Endothelial cell of hepatic sinusoid (primary cell): ENCODE results near the gene SLC47A2.

ENCODE experiments used
- in situ Hi-C: cut with HindIII; loops from 2 replicates; pipeline ENCODE4 v1.10.0; 2017; ENCODE audit warnings: low sequenced_read_pairs

The SLC47A2 gene

DNA sequence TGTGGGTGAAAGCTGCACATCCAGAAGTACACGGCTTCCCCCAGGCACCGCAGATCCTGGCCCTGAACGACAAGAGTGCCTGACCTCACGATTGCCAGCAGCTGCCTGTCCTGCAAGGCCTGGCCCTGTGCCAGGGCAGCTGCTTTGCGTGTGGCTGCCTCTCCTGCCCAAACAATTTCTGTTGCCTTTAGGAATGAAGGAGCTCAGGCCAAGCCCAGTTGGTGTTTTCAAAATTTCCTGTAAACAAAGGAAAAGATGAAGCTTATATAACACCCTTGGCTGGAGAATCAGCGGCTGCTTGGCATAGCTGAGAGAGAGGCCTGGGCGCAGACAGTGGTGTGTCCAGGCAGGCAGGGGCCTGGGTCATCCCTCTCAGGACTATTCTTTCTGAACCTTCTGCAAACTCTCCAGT lies 11.7 kb upstream of the SLC47A2 start:
- in situ Hi-C loops, result no loop called here

- in situ Hi-C loops, result no loop called here
Measured at GRCh38 chr17:19727501-19728078, 11.2 kb upstream of the SLC47A2 start.

- in situ Hi-C loops, result no loop called here
Measured at GRCh38 chr17:19726631-19727376, 10.4 kb upstream of the SLC47A2 start.

DNA sequence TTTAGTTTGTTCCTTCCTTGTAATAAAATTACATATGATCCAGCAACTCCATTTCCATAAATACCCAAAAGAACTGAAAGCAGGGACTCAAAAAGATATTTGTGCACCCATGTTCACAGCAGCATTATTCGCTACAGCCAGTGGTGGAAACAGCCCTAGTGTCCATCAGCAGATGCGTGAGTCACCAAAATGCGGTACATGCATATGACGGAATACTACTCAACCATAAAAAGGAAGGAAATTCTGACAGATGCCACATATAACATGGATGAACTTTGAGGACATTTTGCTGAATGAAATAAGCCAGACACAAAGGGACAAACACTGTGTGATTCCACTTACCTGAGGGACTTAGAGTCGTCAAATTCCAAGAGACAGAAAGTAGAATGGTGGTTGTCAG lies 9.1 kb upstream of the SLC47A2 start:
- in situ Hi-C loops, result no loop called here

- in situ Hi-C loops, result no loop called here
Measured at GRCh38 chr17:19724501-19725420, 8.4 kb upstream of the SLC47A2 start.

DNA sequence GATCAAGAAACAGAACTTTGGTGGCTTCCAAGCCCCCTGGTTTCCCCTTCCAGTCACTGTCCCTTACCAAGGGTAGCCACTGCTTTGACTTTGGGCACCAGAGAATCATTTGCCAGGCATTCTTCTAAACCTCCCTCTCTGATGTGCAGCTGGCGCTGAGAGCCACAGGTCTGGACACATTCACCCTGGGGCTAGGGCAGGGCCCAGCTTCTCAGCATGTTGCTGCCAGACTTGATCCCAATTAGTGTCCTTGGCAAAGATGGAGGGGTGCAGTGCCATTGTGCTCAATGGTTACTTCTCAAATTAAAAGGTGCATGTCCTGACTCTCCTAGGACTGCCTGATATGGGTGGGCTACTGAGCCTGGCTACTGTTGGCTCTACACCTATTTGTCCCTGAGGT lies 7.6 kb upstream of the SLC47A2 start:
- in situ Hi-C loops, result no loop called here

DNA sequence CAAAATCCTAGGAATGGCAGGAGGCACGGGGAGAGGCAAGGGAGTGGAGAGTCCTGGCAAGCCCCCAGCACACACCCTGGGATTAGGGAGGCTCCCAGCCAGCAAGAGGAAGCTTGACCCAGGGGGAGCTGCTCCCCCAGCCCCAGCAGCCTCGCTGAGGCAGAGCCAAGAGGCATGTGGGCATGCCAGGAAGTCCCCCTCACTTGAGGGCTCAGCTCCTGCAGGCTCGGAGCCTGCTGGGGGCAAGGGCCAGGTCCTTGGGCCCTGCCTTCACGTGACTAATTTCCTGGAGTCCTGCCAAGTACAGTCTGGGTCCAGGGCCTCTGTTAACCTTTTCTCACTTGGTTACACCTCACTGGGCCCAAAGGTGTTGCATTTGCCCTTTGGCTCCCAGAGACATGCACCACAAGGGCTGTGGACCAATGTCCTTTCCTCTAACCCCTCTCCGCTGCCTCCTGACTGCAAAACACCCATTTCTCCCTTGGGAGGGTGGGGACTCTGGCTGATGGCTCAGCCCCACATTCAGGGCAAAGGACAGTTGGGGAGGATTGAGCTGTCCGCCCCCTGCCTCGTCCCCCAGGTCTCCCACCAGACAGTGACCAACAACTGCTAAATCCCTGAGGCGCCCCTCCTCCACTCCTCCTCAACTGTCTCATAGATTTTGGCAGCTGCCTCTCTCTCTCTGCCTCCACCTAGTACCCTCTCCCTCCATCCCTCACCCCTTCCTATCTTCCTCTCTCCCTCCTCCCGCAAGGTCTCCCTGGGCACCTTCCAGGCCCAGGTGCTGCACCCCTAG lies 4.4 kb upstream of the SLC47A2 start:
- in situ Hi-C loops, result no loop called here

DNA sequence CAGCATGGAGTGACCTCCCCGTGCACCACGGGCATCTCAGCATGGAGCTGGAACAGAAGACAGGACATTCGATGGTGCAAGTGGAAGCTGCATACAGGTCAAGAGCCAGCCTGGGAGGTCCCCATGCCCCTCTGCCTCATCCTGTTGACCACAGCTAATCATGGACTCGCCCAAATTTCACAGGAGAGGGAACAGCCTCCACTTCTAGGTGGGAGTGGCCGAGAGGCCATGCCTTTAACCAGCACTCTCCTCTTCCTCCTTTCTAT lies 3.8 kb upstream of the SLC47A2 start:
- in situ Hi-C loops, result no loop called here

- in situ Hi-C loops, result no loop called here
Measured at GRCh38 chr17:19719355-19720209, 3.2 kb upstream of the SLC47A2 start.

- in situ Hi-C loops, result no loop called here
Measured at GRCh38 chr17:19718613-19719354, 2.4 kb upstream of the SLC47A2 start.

DNA sequence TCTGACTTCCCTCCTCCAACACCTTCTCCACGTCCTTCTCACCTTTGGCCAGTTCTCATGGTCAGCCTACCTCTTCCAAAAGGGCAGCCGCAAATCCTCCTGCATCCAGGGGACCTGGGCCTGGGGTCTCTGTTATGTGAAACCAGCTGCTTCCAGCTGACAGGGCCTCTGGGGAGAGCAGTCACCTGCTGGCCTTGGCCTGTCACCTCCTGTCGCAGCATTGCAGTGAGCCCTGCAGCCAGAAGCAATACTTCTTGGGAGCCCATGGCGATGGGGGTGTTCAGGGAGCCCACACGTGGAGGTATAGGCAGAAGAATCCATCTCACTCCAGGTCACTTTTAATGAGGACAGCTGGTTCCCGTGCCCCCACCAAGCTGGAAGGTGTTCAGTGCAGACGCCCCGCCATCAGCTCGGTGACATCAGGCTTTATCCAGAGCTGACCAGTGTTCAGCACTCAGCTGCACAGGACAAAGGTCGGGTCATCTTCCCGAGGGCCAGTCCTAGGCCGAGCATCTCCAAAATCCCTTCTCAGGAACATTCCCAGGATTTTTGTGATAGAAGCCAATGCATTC lies 1.7 kb upstream of the SLC47A2 start:
- in situ Hi-C loops, result no loop called here

DNA sequence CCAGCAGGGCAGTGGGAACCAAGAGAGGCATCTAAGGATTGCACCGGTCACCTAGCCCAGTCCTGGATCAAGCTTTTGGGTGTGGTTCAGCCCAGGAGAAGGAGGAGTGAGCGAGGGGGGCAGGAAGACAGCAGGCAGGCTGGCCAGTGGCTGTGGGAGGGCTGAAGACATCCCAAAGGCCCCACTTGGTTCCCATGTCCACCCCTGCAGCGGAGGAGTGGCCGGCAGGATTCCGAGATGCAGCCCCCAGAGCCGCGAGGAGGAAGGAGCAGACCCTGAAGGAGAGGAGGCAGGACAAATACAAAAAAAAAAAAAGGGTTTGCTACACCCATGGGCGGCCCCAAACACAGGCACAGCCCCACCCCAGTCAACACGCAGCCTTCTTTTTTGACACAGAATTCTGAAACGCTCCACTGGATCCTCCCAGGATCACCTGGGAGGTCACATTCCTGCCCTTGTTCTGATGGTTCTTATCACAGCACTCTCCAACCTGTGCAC lies 1.1 kb upstream of the SLC47A2 start:
- in situ Hi-C loops, result no loop called here

DNA sequence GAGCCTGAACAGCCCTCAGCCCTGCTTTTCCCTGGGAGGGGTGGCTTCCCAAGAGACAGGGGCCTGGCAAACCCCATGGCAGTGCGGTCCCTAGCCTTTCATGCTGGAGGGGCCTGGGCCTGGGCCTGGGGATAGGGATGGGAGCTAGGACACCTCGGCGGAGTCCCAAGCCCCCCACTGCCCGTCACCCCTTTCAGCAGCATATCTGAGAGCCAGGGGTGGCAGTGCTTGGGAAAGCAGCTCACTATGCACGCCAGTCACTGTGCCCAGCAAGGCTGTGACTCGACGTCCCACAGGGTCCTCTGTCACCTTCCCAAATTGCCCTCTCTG lies 612 bp upstream of the SLC47A2 start:
- in situ Hi-C loops, result no loop called here

DNA sequence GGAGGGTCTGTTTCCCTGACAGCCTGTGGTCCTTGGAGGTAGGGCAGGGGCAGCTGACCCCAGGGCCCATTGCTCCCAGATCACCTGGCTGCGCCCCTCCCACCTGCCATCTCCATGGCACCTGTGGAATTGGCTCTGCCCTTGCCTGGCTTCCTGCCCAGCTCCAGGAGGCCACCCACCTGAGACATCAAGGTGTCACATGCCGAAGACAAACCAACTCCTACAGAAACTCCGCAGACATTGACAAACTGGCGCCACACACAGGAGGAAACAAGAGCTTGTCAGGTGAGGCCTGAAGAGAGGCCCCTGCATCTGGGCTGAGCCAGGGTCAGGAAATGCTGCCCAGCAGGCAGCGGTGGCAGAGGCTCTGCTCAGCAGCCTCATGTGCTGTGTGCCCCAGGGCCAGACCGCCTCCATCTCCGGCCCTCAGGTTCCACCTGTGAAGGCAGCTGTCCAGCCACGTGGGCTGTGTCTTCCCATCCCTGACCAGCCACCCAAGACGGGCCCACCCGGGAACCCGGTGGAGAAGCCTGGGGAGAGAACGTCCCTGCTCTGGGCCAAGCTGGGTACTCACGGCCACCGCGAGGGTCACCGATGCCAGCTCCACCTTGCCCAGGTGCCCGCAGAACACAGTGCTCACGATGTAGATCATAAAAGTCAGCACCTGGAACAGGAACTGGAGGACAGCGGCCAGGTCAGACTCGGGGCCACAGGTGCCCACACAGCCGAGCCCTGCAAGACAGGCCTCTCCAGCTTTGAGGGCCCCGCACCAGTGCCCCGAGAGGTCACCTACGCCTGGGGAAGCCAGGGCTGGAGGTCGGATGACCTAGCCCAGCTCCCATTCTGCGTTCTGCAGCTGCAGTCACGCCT lies 1.6 kb downstream of the SLC47A2 start:
- in situ Hi-C loops, result no loop called here

DNA sequence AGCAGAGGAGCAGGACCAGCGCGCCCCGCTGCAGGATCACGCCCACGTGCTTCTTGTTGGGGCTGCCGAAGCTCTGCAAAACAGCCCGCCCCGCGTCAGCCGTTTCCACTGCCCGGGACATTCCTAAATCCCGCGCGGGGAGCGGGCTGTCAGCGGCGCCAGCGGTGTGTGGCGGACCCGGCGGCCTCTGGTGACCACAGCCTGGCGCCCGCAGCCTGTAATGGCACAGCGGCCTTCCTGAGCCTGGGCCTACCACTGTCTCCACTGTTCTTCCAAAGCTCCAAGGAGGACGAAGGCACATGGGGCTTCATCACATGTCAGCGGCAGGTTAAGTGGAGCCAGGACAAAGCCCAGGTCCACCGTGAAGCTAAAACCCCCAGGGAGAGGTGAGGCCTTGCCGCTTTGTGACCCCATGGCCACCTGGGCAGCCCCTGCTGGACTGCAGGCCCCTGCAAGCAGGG lies 2.5 kb downstream of the SLC47A2 start:
- in situ Hi-C loops, result no loop called here

- in situ Hi-C loops, result no loop called here
Measured at GRCh38 chr17:19713462-19713861, 2.9 kb downstream of the SLC47A2 start.

DNA sequence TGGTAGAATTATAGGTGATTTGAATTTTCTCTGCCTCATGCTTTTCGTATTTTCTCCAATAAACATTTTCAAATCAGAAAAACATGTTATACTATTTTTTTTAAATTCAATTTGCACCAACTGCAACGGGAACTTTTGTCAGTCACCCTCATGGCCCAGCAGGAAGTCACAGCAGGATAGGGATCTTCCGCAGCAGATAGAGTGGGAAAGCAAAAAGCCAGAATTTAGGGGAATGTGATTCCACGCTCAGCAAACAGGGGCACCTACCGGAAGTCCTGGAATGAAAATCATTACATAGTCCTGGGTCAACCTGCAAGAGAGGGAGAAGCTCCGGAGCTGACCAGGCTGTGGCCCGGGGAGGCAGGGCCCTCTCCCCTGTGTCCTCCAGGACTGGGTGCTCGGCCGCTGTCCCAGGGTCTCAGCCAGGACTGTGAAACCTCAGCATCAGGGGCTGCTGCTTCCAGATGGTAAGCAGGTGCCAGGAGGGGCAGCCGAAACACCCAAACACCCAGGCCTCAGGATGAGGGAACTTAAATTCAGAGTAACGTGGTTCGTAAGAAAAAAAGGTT lies 3.9 kb downstream of the SLC47A2 start:
- in situ Hi-C loops, result no loop called here

DNA sequence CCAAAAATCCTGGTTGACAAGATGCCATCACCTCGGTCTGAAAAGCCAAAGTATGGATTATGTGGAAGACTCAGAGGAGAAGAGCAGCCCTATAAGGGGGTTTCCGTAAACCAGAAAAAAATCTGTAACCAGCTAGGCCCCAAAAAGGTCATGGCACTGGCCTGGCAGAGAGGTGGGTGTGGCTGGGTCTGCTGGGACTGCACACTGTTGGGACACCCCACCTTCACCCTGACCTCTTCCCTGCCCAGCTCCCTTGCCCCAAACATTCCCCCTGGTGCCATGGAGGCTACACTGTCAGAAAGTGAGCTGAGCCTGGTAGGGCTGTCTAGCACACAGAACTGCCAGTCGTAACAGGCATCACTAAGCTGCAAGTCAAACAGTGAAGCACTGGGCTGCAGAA lies 6.5 kb downstream of the SLC47A2 start:
- in situ Hi-C loops, result no loop called here
